22Rv1 (cell line): ENCODE results near the gene OSTM1.

ENCODE experiments used
- CTCF ChIP-seq: fragments of 450-650 bp; IDR thresholded peaks from 2 replicates; pipeline ENCODE4 v1.5.1; 2017; ENCODE audit warnings: mild to moderate bottlenecking
- ZFX ChIP-seq: fragments of 450-650 bp; IDR thresholded peaks from 2 replicates; pipeline ENCODE4 v1.6.1; 2017; ENCODE audit warnings: antibody characterized with exemption, borderline replicate concordance

- TF ChIP-seq CTCF (no peak), ZFX (no peak)
These were observed 45.2 kb upstream of the OSTM1 start for GRCh38 chr6:108119769-108120141.
